Measurements from ENCODE around the gene SPATA46.

Gene SPATA46

GRCh38 chr1:162391790-162392563, 15.3 kb upstream of the SPATA46 start:
- TF ChIP-seq CTCF (IDR thresholded peaks at IDR 0.05; ENCODE audit: poor library complexity, severe bottlenecking): peak; percentile 92
- Histone ChIP-seq H3K27me3 (ENCODE audit: insufficient read depth, poor library complexity, severe bottlenecking) (no peaks in the 10 kb centered on the region), H3K9me3 (ENCODE audit: severe bottlenecking) (no peaks in the 10 kb centered on the region), H3K4me3 (ENCODE audit: severe bottlenecking) (no peak overlapping the region), H3K36me3 (ENCODE audit: low read depth) (no peaks in the 10 kb centered on the region), H3K4me1 (ENCODE audit: insufficient read depth, poor library complexity, severe bottlenecking) (peaks cover 19% of the 10 kb centered on the region), H3K27ac (ENCODE audit: poor library complexity, severe bottlenecking) (no peak overlapping the region)
- DNase-seq (ENCODE audit: low spot score) (no peak), ATAC-seq (ENCODE audit: low read depth) (no peak)

GRCh38 chr1:162390396-162391185, 13.9 kb upstream of the SPATA46 start:
- no peak for TF ChIP-seq CTCF (IDR thresholded peaks at IDR 0.05; ENCODE audit: poor library complexity, severe bottlenecking)
- no peaks in the 10 kb centered on the region for H3K9me3 ChIP-seq (ENCODE audit: severe bottlenecking)
- no peaks in the 10 kb centered on the region for H3K27me3 ChIP-seq (ENCODE audit: insufficient read depth, poor library complexity, severe bottlenecking)
- no peak for DNase-seq (ENCODE audit: low spot score)
- no peak overlapping the region for H3K4me3 ChIP-seq (ENCODE audit: severe bottlenecking)
- H3K36me3 ChIP-seq (ENCODE audit: low read depth): no peaks in the 10 kb centered on the region
- ATAC-seq (ENCODE audit: low read depth): no peak
- H3K4me1 ChIP-seq (ENCODE audit: insufficient read depth, poor library complexity, severe bottlenecking): peaks cover 19% of the 10 kb centered on the region
- no peak overlapping the region for H3K27ac ChIP-seq (ENCODE audit: poor library complexity, severe bottlenecking)

- no peaks in the 10 kb centered on the region for H3K36me3 ChIP-seq (ENCODE audit: low read depth)
- DNase-seq (ENCODE audit: low spot score) (no peak), ATAC-seq (ENCODE audit: low read depth) (no peak)
- H3K4me3 ChIP-seq (ENCODE audit: severe bottlenecking): no peak overlapping the region
- TF ChIP-seq CTCF (IDR thresholded peaks at IDR 0.05; ENCODE audit: poor library complexity, severe bottlenecking): no peak
- H3K4me1 ChIP-seq (ENCODE audit: insufficient read depth, poor library complexity, severe bottlenecking): peaks cover 19% of the 10 kb centered on the region
- no peaks in the 10 kb centered on the region for H3K9me3 ChIP-seq (ENCODE audit: severe bottlenecking)
- H3K27me3 ChIP-seq (ENCODE audit: insufficient read depth, poor library complexity, severe bottlenecking): no peaks in the 10 kb centered on the region
- peak overlapping the region; percentile 47 for H3K27ac ChIP-seq (ENCODE audit: poor library complexity, severe bottlenecking)
These were observed 13.3 kb upstream of the SPATA46 start for GRCh38 chr1:162389971-162390370.

GRCh38 chr1:162389021-162389818, 12.6 kb upstream of the SPATA46 start:
- Histone ChIP-seq H3K27ac (ENCODE audit: poor library complexity, severe bottlenecking) (peak overlapping the region; percentile 47), H3K4me1 (ENCODE audit: insufficient read depth, poor library complexity, severe bottlenecking) (peaks cover 19% of the 10 kb centered on the region)
- DNase-seq (ENCODE audit: low spot score): no peak

More at GRCh38 chr1:162389021-162389818, 12.6 kb upstream of the SPATA46 start:
- no peaks in the 10 kb centered on the region for H3K36me3 ChIP-seq (ENCODE audit: low read depth)
- TF ChIP-seq CTCF (IDR thresholded peaks at IDR 0.05; ENCODE audit: poor library complexity, severe bottlenecking): no peak
- no peaks in the 10 kb centered on the region for H3K27me3 ChIP-seq (ENCODE audit: insufficient read depth, poor library complexity, severe bottlenecking)
- peak; percentile 84 for ATAC-seq (ENCODE audit: low read depth)
- no peaks in the 10 kb centered on the region for H3K9me3 ChIP-seq (ENCODE audit: severe bottlenecking)
- no peak overlapping the region for H3K4me3 ChIP-seq (ENCODE audit: severe bottlenecking)
